ENCODE data around the gene MC1R. TPM values are rescaled to one million over a fixed set of nuclear protein-coding genes. Genes with fewer than 3 reads are reported as not detected.

The MC1R gene
- total RNA-seq, 1 donor from 2014 or later, result 5.9 TPM

GRCh38 chr16:89945654-89946053 lies 27.0 kb downstream of the MC1R start:
- intact Hi-C loops (cut with micrococcal nuclease), result loop anchor here (5.0 kb wide), 1 partner anchor 77 kb away; no protein-coding TSS in a partner anchor
- DNase-seq, result no peak
- no peaks in the 10 kb centered on the region for H3K36me3 Mint-ChIP-seq (ENCODE audit: low read depth)
- peaks cover 7% of the 10 kb centered on the region for H3K4me1 Mint-ChIP-seq
- no peak overlapping the region for H3K27ac Mint-ChIP-seq
- no peak overlapping the region for H3K4me3 Mint-ChIP-seq
- no peaks in the 10 kb centered on the region for H3K9me3 Mint-ChIP-seq
- H3K27me3 Mint-ChIP-seq, result peaks cover 35% of the 10 kb centered on the region

- H3K4me3 Mint-ChIP-seq, result peak overlapping the region; percentile 2
- no peaks in the 10 kb centered on the region for H3K9me3 Mint-ChIP-seq
- intact Hi-C loops (cut with micrococcal nuclease), result loop anchor here (5.0 kb wide), 1 partner anchor 76 kb away; no protein-coding TSS in a partner anchor
- H3K36me3 Mint-ChIP-seq (ENCODE audit: low read depth), result no peaks in the 10 kb centered on the region
- H3K4me1 Mint-ChIP-seq, result peaks cover 7% of the 10 kb centered on the region
- peaks cover 35% of the 10 kb centered on the region for H3K27me3 Mint-ChIP-seq
- DNase-seq, result no peak
- H3K27ac Mint-ChIP-seq, result no peak overlapping the region
These were observed 27.9 kb downstream of the MC1R start for GRCh38 chr16:89946515-89946914.

GRCh38 chr16:89949121-89949742 lies 30.6 kb downstream of the MC1R start:
- H3K27ac Mint-ChIP-seq, result no peak overlapping the region
- no peak for DNase-seq
- H3K36me3 Mint-ChIP-seq (ENCODE audit: low read depth), result no peaks in the 10 kb centered on the region
- no peaks in the 10 kb centered on the region for H3K9me3 Mint-ChIP-seq
- peak overlapping the region; percentile 83 for H3K4me3 Mint-ChIP-seq
- intact Hi-C loops (cut with micrococcal nuclease), result loop anchor here (2.0 to 5.0 kb wide), 2 partner anchors 24 to 73 kb away; no protein-coding TSS in a partner anchor
- H3K27me3 Mint-ChIP-seq, result peaks cover 31% of the 10 kb centered on the region
- H3K4me1 Mint-ChIP-seq, result peaks cover 7% of the 10 kb centered on the region

GRCh38 chr16:89949756-89950155 lies 31.1 kb downstream of the MC1R start:
- Mint-ChIP-seq H3K4me1 (peaks cover 7% of the 10 kb centered on the region), H3K36me3 (ENCODE audit: low read depth) (no peaks in the 10 kb centered on the region), H3K27me3 (peaks cover 30% of the 10 kb centered on the region), H3K9me3 (no peaks in the 10 kb centered on the region), H3K4me3 (peak overlapping the region; percentile 83), H3K27ac (no peak overlapping the region)
- DNase-seq, result no peak
- intact Hi-C loops (cut with micrococcal nuclease), result loop anchor here (2.0 to 5.0 kb wide), 2 partner anchors 23 to 73 kb away; no protein-coding TSS in a partner anchor

GRCh38 chr16:89951509-89951908 lies 32.8 kb downstream of the MC1R start:
- Mint-ChIP-seq H3K9me3 (no peaks in the 10 kb centered on the region), H3K36me3 (ENCODE audit: low read depth) (no peaks in the 10 kb centered on the region), H3K27me3 (peaks cover 18% of the 10 kb centered on the region), H3K4me1 (peaks cover 7% of the 10 kb centered on the region), H3K4me3 (no peak overlapping the region), H3K27ac (no peak overlapping the region)
- no peak for DNase-seq
- intact Hi-C loops (cut with micrococcal nuclease), result no loop called here

- H3K9me3 Mint-ChIP-seq, result no peaks in the 10 kb centered on the region
- intact Hi-C loops (cut with micrococcal nuclease), result no loop called here
- H3K4me1 Mint-ChIP-seq, result peaks cover 7% of the 10 kb centered on the region
- H3K27me3 Mint-ChIP-seq, result peaks cover 18% of the 10 kb centered on the region
- no peak for DNase-seq
- no peak overlapping the region for H3K27ac Mint-ChIP-seq
- no peak overlapping the region for H3K4me3 Mint-ChIP-seq
- no peaks in the 10 kb centered on the region for H3K36me3 Mint-ChIP-seq (ENCODE audit: low read depth)
These were observed 33.4 kb downstream of the MC1R start for GRCh38 chr16:89952049-89952448.

- Mint-ChIP-seq H3K36me3 (ENCODE audit: low read depth) (no peaks in the 10 kb centered on the region), H3K27ac (no peak overlapping the region), H3K9me3 (no peaks in the 10 kb centered on the region), H3K4me3 (no peak overlapping the region), H3K27me3 (peaks cover 13% of the 10 kb centered on the region), H3K4me1 (peaks cover 7% of the 10 kb centered on the region)
- no peak for DNase-seq
- intact Hi-C loops (cut with micrococcal nuclease), result no loop called here
These were observed 33.9 kb downstream of the MC1R start for GRCh38 chr16:89952551-89952950.

GRCh38 chr16:89953671-89954406 lies 35.2 kb downstream of the MC1R start:
- Mint-ChIP-seq H3K27ac (no peak overlapping the region), H3K36me3 (ENCODE audit: low read depth) (peaks cover under 1% of the 10 kb centered on the region), H3K9me3 (no peaks in the 10 kb centered on the region), H3K4me1 (peaks cover 7% of the 10 kb centered on the region), H3K27me3 (peaks cover 6% of the 10 kb centered on the region), H3K4me3 (no peak overlapping the region)
- intact Hi-C loops (cut with micrococcal nuclease), result no loop called here
- no peak for DNase-seq

GRCh38 chr16:89954462-89954861 lies 35.8 kb downstream of the MC1R start:
- Mint-ChIP-seq H3K27ac (no peak overlapping the region), H3K27me3 (peaks cover 6% of the 10 kb centered on the region), H3K4me1 (peaks cover 7% of the 10 kb centered on the region), H3K36me3 (ENCODE audit: low read depth) (peaks cover 1% of the 10 kb centered on the region), H3K9me3 (no peaks in the 10 kb centered on the region), H3K4me3 (no peak overlapping the region)
- no peak for DNase-seq
- intact Hi-C loops (cut with micrococcal nuclease), result no loop called here

GRCh38 chr16:89955001-89955685 lies 36.5 kb downstream of the MC1R start:
- intact Hi-C loops (cut with micrococcal nuclease), result no loop called here
- Mint-ChIP-seq H3K27me3 (peaks cover 1% of the 10 kb centered on the region), H3K36me3 (ENCODE audit: low read depth) (peaks cover 1% of the 10 kb centered on the region), H3K27ac (no peak overlapping the region), H3K4me1 (peaks cover 3% of the 10 kb centered on the region), H3K4me3 (no peak overlapping the region), H3K9me3 (no peaks in the 10 kb centered on the region)
- DNase-seq, result no peak

GRCh38 chr16:89956505-89957215 lies 38.0 kb downstream of the MC1R start:
- Mint-ChIP-seq H3K36me3 (ENCODE audit: low read depth) (peaks cover 1% of the 10 kb centered on the region), H3K27ac (no peak overlapping the region), H3K4me3 (no peak overlapping the region), H3K4me1 (no peaks in the 10 kb centered on the region), H3K27me3 (no peaks in the 10 kb centered on the region), H3K9me3 (no peaks in the 10 kb centered on the region)
- intact Hi-C loops (cut with micrococcal nuclease), result no loop called here
- no peak for DNase-seq

GRCh38 chr16:89957216-89957785 lies 38.6 kb downstream of the MC1R start:
- Mint-ChIP-seq H3K27ac (no peak overlapping the region), H3K4me3 (no peak overlapping the region), H3K4me1 (no peaks in the 10 kb centered on the region), H3K9me3 (no peaks in the 10 kb centered on the region), H3K27me3 (no peaks in the 10 kb centered on the region), H3K36me3 (ENCODE audit: low read depth) (peaks cover 1% of the 10 kb centered on the region)
- DNase-seq, result no peak
- intact Hi-C loops (cut with micrococcal nuclease), result no loop called here

GRCh38 chr16:89958068-89958467 lies 39.4 kb downstream of the MC1R start:
- peaks cover 1% of the 10 kb centered on the region for H3K36me3 Mint-ChIP-seq (ENCODE audit: low read depth)
- no peaks in the 10 kb centered on the region for H3K4me1 Mint-ChIP-seq
- H3K27ac Mint-ChIP-seq, result no peak overlapping the region
- peak; percentile 62 for DNase-seq
- intact Hi-C loops (cut with micrococcal nuclease), result no loop called here
- H3K9me3 Mint-ChIP-seq, result no peaks in the 10 kb centered on the region
- H3K27me3 Mint-ChIP-seq, result no peaks in the 10 kb centered on the region
- no peak overlapping the region for H3K4me3 Mint-ChIP-seq

Measured in activated CD4-positive, alpha-beta T cell treated with anti-CD3 and anti-CD28 coated beads, Interleukin-2, amount 10 ng/mL, durations not matched to agents 24 days and 14 days (primary cell).